ENCODE results near the gene PSME3IP1. TPM values are rescaled to one million over a fixed set of nuclear protein-coding genes. Genes with fewer than 3 reads are reported as not detected.

Gene PSME3IP1
- polyA plus RNA-seq, 1 of the 3 experiments (the other 2 are of a cell fraction): 80.9 TPM

DNA sequence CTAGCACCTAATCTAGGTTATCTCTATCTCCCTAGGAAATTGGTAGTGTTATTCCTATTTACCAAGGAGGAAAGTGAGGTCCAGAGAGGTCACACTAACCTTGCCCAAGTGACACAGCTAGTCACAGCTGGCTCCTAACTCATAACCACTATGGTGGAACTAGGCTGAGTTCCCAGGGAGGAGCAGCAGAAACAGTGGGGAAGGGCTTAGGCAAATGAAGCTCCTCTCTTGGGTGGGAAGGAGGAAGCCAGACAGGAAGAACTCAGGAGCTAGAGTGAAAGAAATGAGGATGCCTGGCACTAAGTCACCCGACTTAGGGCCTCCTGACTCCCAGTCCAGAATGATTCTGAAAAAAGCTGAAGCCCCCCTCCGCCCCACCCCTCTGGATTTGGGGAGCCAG is 34.5 kb downstream of the PSME3IP1 start:
- ChIA-PET POLR2A (no interaction called here), CTCF (interaction anchor here (0.9 to 4.6 kb wide), 5 partner anchors 9 to 67 kb away, joined by 3 to 21 read pairs (median 4); no protein-coding TSS in a partner anchor)
- TF ChIP-seq ELF1 (IDR thresholded peaks at IDR 0.05): no peak
- TF ChIP-seq MEF2A (IDR thresholded peaks at IDR 0.05; ENCODE audit: borderline replicate concordance, low read depth): no peak
- no peak for TF ChIP-seq SMC3 (IDR thresholded peaks at IDR 0.05; ENCODE audit: low read depth, low read length)
- TF ChIP-seq RFX5 (IDR thresholded peaks at IDR 0.05; ENCODE audit: low read length): no peak
- no peak for TF ChIP-seq TCF12 (IDR thresholded peaks at IDR 0.05)
- no peak for TF ChIP-seq POLR2AphosphoS5 (IDR thresholded peaks at IDR 0.05; ENCODE audit: low read depth, low read length)
- no peak for TF ChIP-seq GATA2 (CRISPR knock-in tag; IDR thresholded peaks at IDR 0.05)
- TF ChIP-seq, protein P1, sequence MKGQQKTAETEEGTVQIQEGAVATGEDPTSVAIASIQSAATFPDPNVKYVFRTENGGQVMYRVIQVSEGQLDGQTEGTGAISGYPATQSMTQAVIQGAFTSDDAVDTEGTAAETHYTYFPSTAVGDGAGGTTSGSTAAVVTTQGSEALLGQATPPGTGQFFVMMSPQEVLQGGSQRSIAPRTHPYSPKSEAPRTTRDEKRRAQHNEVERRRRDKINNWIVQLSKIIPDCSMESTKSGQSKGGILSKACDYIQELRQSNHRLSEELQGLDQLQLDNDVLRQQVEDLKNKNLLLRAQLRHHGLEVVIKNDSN (IDR thresholded peaks at IDR 0.05; ENCODE audit: borderline replicate concordance, low read depth): no peak
- TF ChIP-seq RCOR1 (IDR thresholded peaks at IDR 0.05; ENCODE audit: low read length): no peak
- TF ChIP-seq, protein P2, sequence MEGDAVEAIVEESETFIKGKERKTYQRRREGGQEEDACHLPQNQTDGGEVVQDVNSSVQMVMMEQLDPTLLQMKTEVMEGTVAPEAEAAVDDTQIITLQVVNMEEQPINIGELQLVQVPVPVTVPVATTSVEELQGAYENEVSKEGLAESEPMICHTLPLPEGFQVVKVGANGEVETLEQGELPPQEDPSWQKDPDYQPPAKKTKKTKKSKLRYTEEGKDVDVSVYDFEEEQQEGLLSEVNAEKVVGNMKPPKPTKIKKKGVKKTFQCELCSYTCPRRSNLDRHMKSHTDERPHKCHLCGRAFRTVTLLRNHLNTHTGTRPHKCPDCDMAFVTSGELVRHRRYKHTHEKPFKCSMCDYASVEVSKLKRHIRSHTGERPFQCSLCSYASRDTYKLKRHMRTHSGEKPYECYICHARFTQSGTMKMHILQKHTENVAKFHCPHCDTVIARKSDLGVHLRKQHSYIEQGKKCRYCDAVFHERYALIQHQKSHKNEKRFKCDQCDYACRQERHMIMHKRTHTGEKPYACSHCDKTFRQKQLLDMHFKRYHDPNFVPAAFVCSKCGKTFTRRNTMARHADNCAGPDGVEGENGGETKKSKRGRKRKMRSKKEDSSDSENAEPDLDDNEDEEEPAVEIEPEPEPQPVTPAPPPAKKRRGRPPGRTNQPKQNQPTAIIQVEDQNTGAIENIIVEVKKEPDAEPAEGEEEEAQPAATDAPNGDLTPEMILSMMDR (IDR thresholded peaks at IDR 0.05): no peak

DNA sequence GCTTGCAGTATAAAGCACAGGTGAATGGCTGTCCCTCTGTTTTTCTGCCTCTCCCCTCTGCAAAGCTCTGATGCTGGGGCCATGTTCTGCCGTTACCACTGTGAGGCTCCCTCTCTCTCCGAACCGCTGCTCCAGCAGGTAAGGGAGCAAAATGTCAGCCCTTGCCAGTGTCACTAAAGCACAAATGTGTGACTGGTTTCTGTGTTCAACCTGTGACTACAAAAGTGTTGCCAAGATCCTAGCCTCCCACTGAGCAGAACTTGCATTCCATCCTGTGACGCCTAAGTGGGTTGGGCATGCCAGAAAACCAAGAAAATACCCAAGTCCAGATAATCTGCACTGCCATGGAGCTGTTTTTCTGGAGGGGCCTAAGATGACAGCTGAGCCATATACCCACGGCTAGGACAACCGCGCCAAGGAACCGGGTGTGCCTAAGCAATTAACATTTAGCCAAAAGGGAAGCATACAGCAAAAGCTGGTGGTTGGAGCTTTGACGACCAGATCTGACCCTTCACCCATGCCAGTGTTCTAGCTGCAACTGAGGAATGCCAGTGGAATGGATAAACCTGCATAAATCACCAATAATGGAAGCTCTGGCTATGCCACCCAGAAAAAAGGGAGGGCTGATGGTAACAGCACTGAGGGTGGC is 35.0 kb downstream of the PSME3IP1 start:
- ChIA-PET CTCF (interaction anchor here (0.6 to 4.6 kb wide), 6 partner anchors 9 to 249 kb away, joined by 3 to 21 read pairs (median 4); partner anchors contain the start of gene CPNE2), POLR2A (no interaction called here)
- H3K4me1 ChIP-seq (ENCODE audit: control insufficient read depth in 1 of 2, insufficient read depth in 2 of 2, low read depth in 1 of 2, low read length in 1 of 2): peaks cover 19 to 32% of the 10 kb centered on the region in 2 experiments; a peak in 3 of 4 replicates
- no peaks in the 10 kb centered on the region for H3K79me2 ChIP-seq (ENCODE audit: insufficient read depth)
- H2AFZ ChIP-seq (ENCODE audit: low read depth): no peak overlapping the region
- peaks cover 6% of the 10 kb centered on the region for H3F3A ChIP-seq (replicated peaks; ENCODE audit: insufficient read depth)
- H3K9ac ChIP-seq: no peak overlapping the region
- no peak overlapping the region; a peak in 1 of 4 replicates for H3K27ac ChIP-seq (ENCODE audit: low read depth in 2 of 2, low read length in 1 of 2)
- peaks cover 30 to 38% of the 10 kb centered on the region in 2 experiments for H3K36me3 ChIP-seq (replicated peaks in 1 of 2; ENCODE audit: control insufficient read depth in 1 of 2, insufficient read depth in 2 of 2, low read length in 1 of 2)
- no peaks in the 10 kb centered on the region for H3K9me2 ChIP-seq
- 92% methylated on average over 9 of the region's 9 CpGs for WGBS (ENCODE audit: low lambda C conversion rate)
- no peak for DNase-seq
- H3K27me3 ChIP-seq (ENCODE audit: insufficient read depth): no peaks in the 10 kb centered on the region
- no peaks in the 10 kb centered on the region for H4K20me1 ChIP-seq (ENCODE audit: insufficient read depth)
- no peak overlapping the region for H3K4me2 ChIP-seq
- no peaks in the 10 kb centered on the region for H3K9me3 ChIP-seq
- no peak overlapping the region for H3K4me3 ChIP-seq (ENCODE audit: low read depth in 2 of 2, low read length in 1 of 2)
- TF ChIP-seq FOXM1 (IDR thresholded peaks at IDR 0.05; ENCODE audit: low read depth): no peak
- TF ChIP-seq TAF1 (IDR thresholded peaks at IDR 0.05; ENCODE audit: borderline replicate concordance, low read depth, low read length): no peak
- TF ChIP-seq, protein P3, sequence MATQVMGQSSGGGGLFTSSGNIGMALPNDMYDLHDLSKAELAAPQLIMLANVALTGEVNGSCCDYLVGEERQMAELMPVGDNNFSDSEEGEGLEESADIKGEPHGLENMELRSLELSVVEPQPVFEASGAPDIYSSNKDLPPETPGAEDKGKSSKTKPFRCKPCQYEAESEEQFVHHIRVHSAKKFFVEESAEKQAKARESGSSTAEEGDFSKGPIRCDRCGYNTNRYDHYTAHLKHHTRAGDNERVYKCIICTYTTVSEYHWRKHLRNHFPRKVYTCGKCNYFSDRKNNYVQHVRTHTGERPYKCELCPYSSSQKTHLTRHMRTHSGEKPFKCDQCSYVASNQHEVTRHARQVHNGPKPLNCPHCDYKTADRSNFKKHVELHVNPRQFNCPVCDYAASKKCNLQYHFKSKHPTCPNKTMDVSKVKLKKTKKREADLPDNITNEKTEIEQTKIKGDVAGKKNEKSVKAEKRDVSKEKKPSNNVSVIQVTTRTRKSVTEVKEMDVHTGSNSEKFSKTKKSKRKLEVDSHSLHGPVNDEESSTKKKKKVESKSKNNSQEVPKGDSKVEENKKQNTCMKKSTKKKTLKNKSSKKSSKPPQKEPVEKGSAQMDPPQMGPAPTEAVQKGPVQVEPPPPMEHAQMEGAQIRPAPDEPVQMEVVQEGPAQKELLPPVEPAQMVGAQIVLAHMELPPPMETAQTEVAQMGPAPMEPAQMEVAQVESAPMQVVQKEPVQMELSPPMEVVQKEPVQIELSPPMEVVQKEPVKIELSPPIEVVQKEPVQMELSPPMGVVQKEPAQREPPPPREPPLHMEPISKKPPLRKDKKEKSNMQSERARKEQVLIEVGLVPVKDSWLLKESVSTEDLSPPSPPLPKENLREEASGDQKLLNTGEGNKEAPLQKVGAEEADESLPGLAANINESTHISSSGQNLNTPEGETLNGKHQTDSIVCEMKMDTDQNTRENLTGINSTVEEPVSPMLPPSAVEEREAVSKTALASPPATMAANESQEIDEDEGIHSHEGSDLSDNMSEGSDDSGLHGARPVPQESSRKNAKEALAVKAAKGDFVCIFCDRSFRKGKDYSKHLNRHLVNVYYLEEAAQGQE (IDR thresholded peaks at IDR 0.05; ENCODE audit: low read depth, low read length): no peak
- TF ChIP-seq EZH2phosphoT487 (IDR thresholded peaks at IDR 0.05; ENCODE audit: borderline replicate concordance, low read depth): no peak
- TF ChIP-seq, protein P4, sequence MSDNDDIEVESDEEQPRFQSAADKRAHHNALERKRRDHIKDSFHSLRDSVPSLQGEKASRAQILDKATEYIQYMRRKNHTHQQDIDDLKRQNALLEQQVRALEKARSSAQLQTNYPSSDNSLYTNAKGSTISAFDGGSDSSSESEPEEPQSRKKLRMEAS (IDR thresholded peaks at IDR 0.05; ENCODE audit: low read depth): no peak
- TF ChIP-seq RFX5 (IDR thresholded peaks at IDR 0.05; ENCODE audit: low read length): no peak
- TF ChIP-seq RXRA (IDR thresholded peaks at IDR 0.05; ENCODE audit: borderline replicate concordance, low read depth): no peak
- TF ChIP-seq FOXJ3 (CRISPR knock-in tag; IDR thresholded peaks at IDR 0.05): no peak
- no peak for TF ChIP-seq SIN3A (IDR thresholded peaks at IDR 0.05; ENCODE audit: borderline replicate concordance, low read depth, low read length)
- TF ChIP-seq GATA2 (CRISPR knock-in tag; IDR thresholded peaks at IDR 0.05): no peak
- TF ChIP-seq NFIC (IDR thresholded peaks at IDR 0.05; ENCODE audit: borderline replicate concordance): no peak

More for the DNA sequence above, 34.5 kb downstream of the PSME3IP1 start:
- Histone ChIP-seq H3K4me1 (ENCODE audit: control insufficient read depth in 1 of 2, insufficient read depth in 2 of 2, low read depth in 1 of 2, low read length in 1 of 2) (peaks cover 19 to 26% of the 10 kb centered on the region in 2 experiments; a peak in 3 of 4 replicates), H3K27ac (ENCODE audit: low read depth in 2 of 2, low read length in 1 of 2) (no peak overlapping the region), H3K9me2 (no peaks in the 10 kb centered on the region), H2AFZ (ENCODE audit: low read depth) (no peak overlapping the region), H3K4me2 (no peak overlapping the region), H3K36me3 (replicated peaks in 1 of 2; ENCODE audit: control insufficient read depth in 1 of 2, insufficient read depth in 2 of 2, low read length in 1 of 2) (peaks cover 36 to 43% of the 10 kb centered on the region in 2 experiments), H3K9ac (no peak overlapping the region), H3K4me3 (ENCODE audit: low read depth in 2 of 2, low read length in 1 of 2) (no peak overlapping the region), H3F3A (replicated peaks; ENCODE audit: insufficient read depth) (peaks cover 6% of the 10 kb centered on the region), H3K9me3 (no peaks in the 10 kb centered on the region), H4K20me1 (ENCODE audit: insufficient read depth) (no peaks in the 10 kb centered on the region), H3K27me3 (ENCODE audit: insufficient read depth) (no peaks in the 10 kb centered on the region), H3K79me2 (ENCODE audit: insufficient read depth) (no peaks in the 10 kb centered on the region)
- no peak for DNase-seq
- 97% methylated on average over 2 of the region's 2 CpGs for WGBS (ENCODE audit: low lambda C conversion rate)
